Bronchial epithelial cell (primary cell): ENCODE data around the gene HERC3. TPM values are rescaled to one million over a fixed set of nuclear protein-coding genes. Genes with fewer than 3 reads are reported as not detected.

Source experiments
- DNase-seq: peaks from one replicate; pipeline ENCODE4 v3.0.0-alpha.2; 2010; ENCODE audit warnings: low read depth
- FAIRE-seq: peaks from 2 replicates; lab custom pipeline; 2011; peaks lifted over from hg19 to GRCh38; lab: Jason Lieb, UNC
- H3K27me3 ChIP-seq: 2 replicates; pipeline ENCODE4 v1.5.1; 2011; ENCODE audit warnings: low read length; ENCODE audit not compliant: control insufficient read depth, insufficient read depth
- H3K36me3 ChIP-seq: 2 replicates; pipeline ENCODE4 v1.5.1; 2011; ENCODE audit warnings: low read length; ENCODE audit not compliant: control insufficient read depth, insufficient read depth
- H3K4me3 ChIP-seq: 2 replicates; pipeline ENCODE4 v1.5.1; 2011; ENCODE audit warnings: mild to moderate bottlenecking, low read depth, low read length, control low read depth
- total RNA-seq: library from RNA; depleted of rRNA; stranded (reverse); fragments of >200 nt; gene quantifications from 2 replicates; pipeline ENCODE4 v1.2.1, GENCODE V29; 2014
- TF ChIP-seq, protein P1 (sequence below): IDR thresholded peaks from 2 replicates; pipeline ENCODE4 v1.5.1; 2011; ENCODE audit warnings: mild to moderate bottlenecking, moderate library complexity, low read length, control low read depth, inconsistent platforms; ENCODE audit not compliant: insufficient read depth, severe bottlenecking

The HERC3 gene
- total RNA-seq, 1 donor from 2014 or later: 25.3 TPM

DNA sequence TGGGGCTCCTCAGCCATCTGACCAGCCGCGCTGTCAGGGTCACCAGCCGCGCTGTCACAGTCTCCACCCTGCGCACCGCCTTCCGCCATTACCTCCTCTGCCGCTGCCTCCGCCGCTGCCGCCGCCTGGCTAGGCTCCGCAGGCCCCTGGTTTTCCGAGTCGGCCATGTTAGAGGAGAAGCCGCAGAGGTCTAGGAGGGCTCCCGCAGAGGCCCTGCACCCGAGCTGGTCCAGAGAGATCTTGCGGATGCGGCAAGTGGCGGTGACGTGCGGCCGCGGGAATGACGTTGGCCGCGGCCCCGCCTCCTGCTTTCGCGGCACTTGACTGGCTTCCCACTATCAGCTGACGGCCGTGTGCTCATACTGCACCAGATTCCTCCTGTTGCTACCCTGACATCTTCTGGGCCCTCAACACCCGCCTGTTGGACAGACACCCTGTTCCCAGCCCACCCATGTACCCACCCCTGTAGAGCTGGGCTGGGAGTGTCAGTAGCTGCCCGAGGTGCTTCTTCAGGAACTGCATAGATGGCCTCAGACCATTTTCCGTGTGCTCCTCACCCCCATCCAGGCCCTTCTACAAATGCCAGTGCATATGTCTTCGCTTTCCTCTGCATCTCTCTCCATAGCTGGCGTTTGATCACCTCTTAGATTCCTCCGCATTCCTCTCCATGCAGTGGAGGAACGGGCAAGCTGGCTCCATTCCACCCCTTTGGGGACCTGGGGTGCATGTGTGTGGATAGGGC is 105.5 kb downstream of the HERC3 start, which contains the start of gene NAP1L5:
Gene NAP1L5, minus strand, starts transcription at position 242 of the 742 bp plus-strand sequence. Its CDS starts 75 bp downstream, at position 167.
- TF ChIP-seq, protein P1, sequence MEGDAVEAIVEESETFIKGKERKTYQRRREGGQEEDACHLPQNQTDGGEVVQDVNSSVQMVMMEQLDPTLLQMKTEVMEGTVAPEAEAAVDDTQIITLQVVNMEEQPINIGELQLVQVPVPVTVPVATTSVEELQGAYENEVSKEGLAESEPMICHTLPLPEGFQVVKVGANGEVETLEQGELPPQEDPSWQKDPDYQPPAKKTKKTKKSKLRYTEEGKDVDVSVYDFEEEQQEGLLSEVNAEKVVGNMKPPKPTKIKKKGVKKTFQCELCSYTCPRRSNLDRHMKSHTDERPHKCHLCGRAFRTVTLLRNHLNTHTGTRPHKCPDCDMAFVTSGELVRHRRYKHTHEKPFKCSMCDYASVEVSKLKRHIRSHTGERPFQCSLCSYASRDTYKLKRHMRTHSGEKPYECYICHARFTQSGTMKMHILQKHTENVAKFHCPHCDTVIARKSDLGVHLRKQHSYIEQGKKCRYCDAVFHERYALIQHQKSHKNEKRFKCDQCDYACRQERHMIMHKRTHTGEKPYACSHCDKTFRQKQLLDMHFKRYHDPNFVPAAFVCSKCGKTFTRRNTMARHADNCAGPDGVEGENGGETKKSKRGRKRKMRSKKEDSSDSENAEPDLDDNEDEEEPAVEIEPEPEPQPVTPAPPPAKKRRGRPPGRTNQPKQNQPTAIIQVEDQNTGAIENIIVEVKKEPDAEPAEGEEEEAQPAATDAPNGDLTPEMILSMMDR: no peak
- FAIRE-seq: no peak
- no peaks in the 10 kb centered on the region for H3K27me3 ChIP-seq
- peak within 1 kb of the TSS; percentile 60 for H3K4me3 ChIP-seq
- peak; percentile 29 for DNase-seq
- H3K36me3 ChIP-seq: peaks cover 1% of the 10 kb centered on the region

DNA sequence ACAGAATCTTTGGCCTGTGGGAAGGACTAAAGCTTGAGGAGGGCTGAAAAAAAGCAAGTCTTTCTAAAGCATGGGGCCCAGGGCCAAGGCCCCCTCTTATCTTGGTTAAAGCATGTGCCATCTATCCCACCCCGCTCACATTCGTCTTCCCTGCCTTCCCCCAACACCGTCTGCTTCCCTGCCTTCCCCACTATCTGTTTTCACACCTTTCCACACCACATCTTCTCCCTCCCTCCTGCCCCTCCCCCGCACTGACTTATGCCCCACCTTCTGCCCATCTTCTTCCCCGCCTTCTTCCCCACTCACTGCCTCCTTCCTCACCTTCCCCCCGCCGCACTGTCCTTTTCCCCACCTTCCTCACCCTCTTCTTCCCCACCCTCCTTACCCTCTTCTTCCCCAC is 106.2 kb downstream of the HERC3 start:
- DNase-seq (no peak), FAIRE-seq (no peak)
- H3K27me3 ChIP-seq: no peaks in the 10 kb centered on the region
- H3K4me3 ChIP-seq: no peak overlapping the region
- H3K36me3 ChIP-seq: peaks cover 1% of the 10 kb centered on the region
- TF ChIP-seq, protein P1: no peak

DNA sequence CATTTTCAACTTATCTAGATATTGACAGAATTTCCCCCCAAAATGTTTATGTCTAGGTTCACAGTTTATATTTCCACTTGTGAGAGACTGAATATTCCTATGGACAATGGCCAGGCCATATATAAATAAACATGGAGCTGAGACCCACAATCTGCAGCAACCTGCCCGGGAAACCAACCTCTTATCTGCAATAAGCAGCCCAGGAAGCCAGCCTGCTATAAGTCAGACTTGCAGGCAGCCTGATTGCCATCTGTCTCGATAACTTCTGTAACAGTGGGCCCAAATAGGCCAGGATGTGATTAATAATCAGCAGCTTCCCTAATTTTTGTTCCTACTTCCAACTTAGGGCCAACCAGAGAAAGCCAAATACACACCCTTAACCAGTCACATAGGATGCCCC is 110.5 kb downstream of the HERC3 start:
- peaks cover 1% of the 10 kb centered on the region for H3K36me3 ChIP-seq
- no peak for DNase-seq
- H3K4me3 ChIP-seq: no peak overlapping the region
- TF ChIP-seq, protein P1: no peak
- FAIRE-seq: no peak
- no peaks in the 10 kb centered on the region for H3K27me3 ChIP-seq

DNA sequence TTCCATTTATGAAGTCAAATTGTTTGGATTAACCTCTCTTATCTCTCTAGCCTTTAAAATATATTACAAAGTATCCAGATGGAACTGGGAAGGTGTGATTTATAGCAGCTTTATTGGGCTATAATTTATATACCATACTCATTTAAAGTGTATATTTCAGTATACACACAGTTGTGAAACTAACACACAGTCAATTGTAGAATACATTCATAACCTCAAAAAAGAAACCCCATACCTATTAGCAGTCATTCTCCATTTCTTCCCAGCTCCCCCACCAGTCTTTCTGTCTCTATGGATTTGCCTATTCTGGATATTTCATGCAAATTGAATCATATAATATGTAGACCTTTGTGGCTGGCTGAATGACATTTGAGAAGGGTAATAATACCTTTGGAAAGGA is 112.9 kb downstream of the HERC3 start:
- Histone ChIP-seq H3K27me3 (no peaks in the 10 kb centered on the region), H3K4me3 (no peak overlapping the region), H3K36me3 (peaks cover 1% of the 10 kb centered on the region)
- DNase-seq: no peak
- FAIRE-seq: no peak
- TF ChIP-seq, protein P1: no peak

- FAIRE-seq (no peak), DNase-seq (no peak)
- TF ChIP-seq, protein P1: no peak
- Histone ChIP-seq H3K36me3 (peaks cover 1% of the 10 kb centered on the region), H3K27me3 (no peaks in the 10 kb centered on the region), H3K4me3 (no peak overlapping the region)
Measured at GRCh38 chr4:88705805-88706492, 113.7 kb downstream of the HERC3 start.
